OCI-LY3 (cell line): Measurements from ENCODE around the gene FRMD4A.

Source experiments
- H2AFZ ChIP-seq: fragments of 200-600, 300-600 bp; shearing (Covaris generic); 2 replicates; pipeline ENCODE4 v1.6.0; 2014; ENCODE audit warnings: antibody characterized with exemption, low read depth, low read length
- H3K27ac ChIP-seq: fragments of 200-600, 300-600 bp; sonication (generic); 2 replicates; pipeline ENCODE4 v1.5.1; 2014; ENCODE audit warnings: mild to moderate bottlenecking, low read length, moderate library complexity, mixed read lengths
- H3K27me3 ChIP-seq: fragments of 200-600, 300-600 bp; sonication (generic); 2 replicates; pipeline ENCODE4 v1.6.1; 2014; ENCODE audit warnings: low read depth, low read length, mixed read lengths
- H3K36me3 ChIP-seq: fragments of 200-600, 300-600 bp; sonication (generic); replicated peaks from 2 replicates; pipeline ENCODE3; 2014; ENCODE audit warnings: low read depth, low read length, mixed read lengths
- H3K4me1 ChIP-seq: fragments of 300-600, 200-600 bp; sonication (generic); 2 replicates; pipeline ENCODE4 v1.6.1; 2014; ENCODE audit warnings: low read length, mixed read lengths
- H3K4me2 ChIP-seq: fragments of 200-600, 300-600 bp; sonication (generic); 2 replicates; pipeline ENCODE4 v1.6.1; 2014; ENCODE audit warnings: low read length, mixed read lengths
- H3K4me3 ChIP-seq: fragments of 300-600, 200-600 bp; sonication (generic); 2 replicates; pipeline ENCODE4 v1.5.1; 2014; ENCODE audit warnings: antibody characterized with exemption, mild to moderate bottlenecking, low read length, moderate library complexity
- H3K79me2 ChIP-seq: fragments of 300-600, 200-600 bp; shearing (Covaris generic); 2 replicates; pipeline ENCODE4 v1.6.1; 2014; ENCODE audit warnings: mild to moderate bottlenecking, low read length, mixed read lengths
- H3K9ac ChIP-seq: fragments of 300-600, 200-600 bp; shearing (Covaris generic); 2 replicates; pipeline ENCODE4 v1.6.0; 2014; ENCODE audit warnings: mild to moderate bottlenecking, low read length, moderate library complexity
- H3K9me3 ChIP-seq: fragments of 200-600, 300-600 bp; shearing (Covaris generic); 2 replicates; pipeline ENCODE4 v1.6.1; 2014; ENCODE audit warnings: low read length, mixed read lengths; ENCODE audit not compliant: insufficient read depth
- H4K20me1 ChIP-seq: fragments of 200-600, 300-600 bp; sonication (generic); 2 replicates; pipeline ENCODE4 v1.6.1; 2016; ENCODE audit warnings: low read length, mixed read lengths; ENCODE audit not compliant: insufficient read depth
- EZH2phosphoT487 ChIP-seq: fragments of 200-600 bp; shearing (Covaris generic); IDR thresholded peaks from 2 replicates; pipeline ENCODE4 v1.6.1; 2018; ENCODE audit warnings: antibody characterized with exemption, mixed run types, low read depth
- TF ChIP-seq, protein P1 (sequence below): fragments of 200-600, 300-600 bp; sonication (generic); IDR thresholded peaks from 2 replicates; pipeline ENCODE4 v1.5.1; 2014; ENCODE audit warnings: antibody characterized with exemption, low read length, low read depth

Gene FRMD4A

DNA sequence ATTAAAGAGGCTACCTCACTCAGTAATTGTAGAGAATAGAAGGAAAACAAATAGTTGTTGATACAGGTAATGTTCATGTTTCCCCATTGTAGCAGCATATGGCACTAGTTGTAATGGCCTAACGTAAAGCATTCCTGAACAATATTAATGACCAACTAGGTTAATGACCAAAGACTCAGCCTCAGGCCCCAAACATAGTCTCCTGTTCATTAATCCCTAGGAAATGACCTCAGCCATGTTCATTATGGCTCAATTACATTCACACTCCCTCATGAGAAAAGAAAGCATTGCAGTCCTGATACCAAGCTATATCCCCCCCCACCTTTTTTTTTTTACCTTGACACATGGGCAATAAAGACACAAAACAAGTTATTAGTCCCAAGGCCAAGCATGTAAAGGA is 12.7 kb downstream of the FRMD4A start:
- H3K4me1 ChIP-seq, result no peaks in the 10 kb centered on the region
- no peak overlapping the region for H3K27ac ChIP-seq
- H3K4me3 ChIP-seq, result no peak overlapping the region
- no peak overlapping the region for H3K4me2 ChIP-seq
- H3K9ac ChIP-seq, result no peak overlapping the region
- no peaks in the 10 kb centered on the region for H3K9me3 ChIP-seq
- TF ChIP-seq, protein P1, sequence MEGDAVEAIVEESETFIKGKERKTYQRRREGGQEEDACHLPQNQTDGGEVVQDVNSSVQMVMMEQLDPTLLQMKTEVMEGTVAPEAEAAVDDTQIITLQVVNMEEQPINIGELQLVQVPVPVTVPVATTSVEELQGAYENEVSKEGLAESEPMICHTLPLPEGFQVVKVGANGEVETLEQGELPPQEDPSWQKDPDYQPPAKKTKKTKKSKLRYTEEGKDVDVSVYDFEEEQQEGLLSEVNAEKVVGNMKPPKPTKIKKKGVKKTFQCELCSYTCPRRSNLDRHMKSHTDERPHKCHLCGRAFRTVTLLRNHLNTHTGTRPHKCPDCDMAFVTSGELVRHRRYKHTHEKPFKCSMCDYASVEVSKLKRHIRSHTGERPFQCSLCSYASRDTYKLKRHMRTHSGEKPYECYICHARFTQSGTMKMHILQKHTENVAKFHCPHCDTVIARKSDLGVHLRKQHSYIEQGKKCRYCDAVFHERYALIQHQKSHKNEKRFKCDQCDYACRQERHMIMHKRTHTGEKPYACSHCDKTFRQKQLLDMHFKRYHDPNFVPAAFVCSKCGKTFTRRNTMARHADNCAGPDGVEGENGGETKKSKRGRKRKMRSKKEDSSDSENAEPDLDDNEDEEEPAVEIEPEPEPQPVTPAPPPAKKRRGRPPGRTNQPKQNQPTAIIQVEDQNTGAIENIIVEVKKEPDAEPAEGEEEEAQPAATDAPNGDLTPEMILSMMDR, result no peak
- H4K20me1 ChIP-seq, result no peaks in the 10 kb centered on the region
- H3K36me3 ChIP-seq, result no peaks in the 10 kb centered on the region
- no peaks in the 10 kb centered on the region for H3K79me2 ChIP-seq
- H2AFZ ChIP-seq, result no peak overlapping the region
- H3K27me3 ChIP-seq, result peaks cover 26% of the 10 kb centered on the region

DNA sequence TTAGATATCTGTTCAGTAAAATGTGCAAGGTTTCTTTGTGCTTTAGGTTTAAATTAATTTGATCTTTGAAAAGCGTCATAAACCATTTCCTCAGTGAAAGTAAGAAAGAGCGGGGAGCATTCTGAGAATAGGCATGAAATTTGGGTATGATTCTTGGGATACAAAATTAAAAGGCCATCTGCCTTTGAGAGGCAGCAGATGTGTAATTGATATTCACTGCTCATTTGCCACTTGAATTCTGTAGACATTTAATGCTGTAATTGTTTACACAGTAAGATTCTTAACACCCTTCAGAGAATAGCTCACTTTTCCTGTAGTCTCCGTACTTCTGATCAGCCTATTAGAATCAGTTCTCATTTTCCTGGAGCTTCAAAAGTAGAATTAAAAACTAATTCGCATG is 18.7 kb downstream of the FRMD4A start:
- H3K9me3 ChIP-seq, result no peaks in the 10 kb centered on the region

DNA sequence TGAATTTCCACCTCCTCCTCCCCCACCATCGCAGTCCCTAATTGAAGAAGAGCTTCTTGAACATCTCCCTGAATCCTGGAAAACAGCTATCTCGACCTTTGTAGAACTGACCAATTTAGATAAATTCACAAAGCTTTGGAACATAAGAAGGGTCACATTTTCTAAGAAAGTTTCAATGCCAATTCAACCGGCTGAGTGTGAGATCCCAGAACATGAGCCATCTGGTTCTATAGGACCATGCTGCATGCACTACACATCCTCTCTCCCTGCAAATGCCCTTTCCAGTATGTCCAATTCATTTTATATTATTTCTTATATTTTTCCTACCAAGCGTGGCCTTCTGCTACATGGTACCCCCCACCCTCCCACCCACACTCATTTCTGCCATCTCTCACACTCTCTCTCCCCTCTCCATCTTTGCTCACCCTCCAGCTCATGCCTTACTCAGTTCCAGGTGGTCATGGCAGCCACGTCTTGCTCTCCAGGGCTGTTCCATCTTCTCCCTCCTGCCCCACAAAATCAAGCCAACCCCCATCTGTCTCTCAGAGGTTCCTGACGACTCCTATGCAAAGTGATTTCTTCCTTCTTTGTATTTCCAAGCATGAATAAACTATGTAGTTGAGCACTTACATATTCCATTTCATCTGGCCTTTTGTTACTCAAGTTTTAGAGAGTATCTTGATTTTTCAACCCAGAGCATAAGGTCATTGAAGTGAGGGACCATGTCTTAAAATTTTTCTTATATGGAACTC is 19.3 kb downstream of the FRMD4A start:
- H3K79me2 ChIP-seq, result no peaks in the 10 kb centered on the region
- no peaks in the 10 kb centered on the region for H3K36me3 ChIP-seq
- no peaks in the 10 kb centered on the region for H3K4me1 ChIP-seq
- H3K4me3 ChIP-seq, result no peak overlapping the region
- no peak overlapping the region for H3K9ac ChIP-seq
- H3K4me2 ChIP-seq, result no peak overlapping the region
- TF ChIP-seq, protein P1, result no peak
- no peak for TF ChIP-seq EZH2phosphoT487
- no peaks in the 10 kb centered on the region for H4K20me1 ChIP-seq
- peaks cover 20% of the 10 kb centered on the region; the same call in 1 of the 2 replicates for H3K27me3 ChIP-seq
- H3K9me3 ChIP-seq, result no peaks in the 10 kb centered on the region
- H2AFZ ChIP-seq, result no peak overlapping the region
- no peak overlapping the region for H3K27ac ChIP-seq

More for the DNA sequence above, 18.7 kb downstream of the FRMD4A start:
- no peaks in the 10 kb centered on the region for H3K36me3 ChIP-seq
- peaks cover 21% of the 10 kb centered on the region for H3K27me3 ChIP-seq
- TF ChIP-seq EZH2phosphoT487, result no peak
- TF ChIP-seq, protein P1, result no peak
- no peak overlapping the region for H3K9ac ChIP-seq
- H3K27ac ChIP-seq, result no peak overlapping the region
- no peaks in the 10 kb centered on the region for H3K79me2 ChIP-seq
- no peak overlapping the region for H3K4me3 ChIP-seq
- no peak overlapping the region for H3K4me2 ChIP-seq
- H4K20me1 ChIP-seq, result no peaks in the 10 kb centered on the region
- H3K4me1 ChIP-seq, result no peaks in the 10 kb centered on the region
- H2AFZ ChIP-seq, result no peak overlapping the region

DNA sequence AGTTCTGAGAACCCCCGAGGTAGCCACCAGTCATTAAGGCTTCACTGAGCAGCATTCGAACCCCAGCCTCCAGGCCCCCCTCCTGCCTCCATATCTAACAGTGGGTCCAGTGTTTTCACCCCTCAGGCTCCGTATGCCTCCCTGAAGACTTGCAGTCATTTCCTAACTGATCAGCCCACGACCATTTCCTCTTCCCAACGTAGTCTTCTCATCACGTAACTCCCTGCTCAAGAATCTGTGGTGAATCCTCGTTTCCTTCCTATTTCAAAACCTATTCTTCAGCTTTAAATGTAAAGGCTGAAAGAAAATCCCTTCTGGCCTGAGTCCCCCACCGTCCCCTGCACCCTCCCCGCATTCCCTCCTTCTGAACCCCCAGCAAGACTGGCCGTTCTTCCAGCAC is 21.1 kb downstream of the FRMD4A start:
- Histone ChIP-seq H3K4me2 (no peak overlapping the region), H3K4me3 (no peak overlapping the region), H3K27ac (no peak overlapping the region), H4K20me1 (no peaks in the 10 kb centered on the region), H2AFZ (no peak overlapping the region), H3K9ac (no peak overlapping the region), H3K79me2 (no peaks in the 10 kb centered on the region), H3K4me1 (no peaks in the 10 kb centered on the region), H3K27me3 (peaks cover 13% of the 10 kb centered on the region; the same call in 1 of the 2 replicates), H3K9me3 (no peaks in the 10 kb centered on the region), H3K36me3 (no peaks in the 10 kb centered on the region)
- TF ChIP-seq EZH2phosphoT487, result no peak
- TF ChIP-seq, protein P1, result no peak
